Esophagus muscularis mucosa (tissue), 4 donors: ENCODE data around the gene NETO1. TPM values are rescaled to one million over a fixed set of nuclear protein-coding genes. Genes with fewer than 3 reads are reported as not detected.

Source experiments
- DNase-seq: peaks from one replicate; pipeline ENCODE4 v3.0.0-alpha.2; 2017; ENCODE audit errors: extremely low spot score
- H3K27ac ChIP-seq, 4 donors: fragments of 200-600 bp; sonication (generic); replicated peaks in 1 of 4; 1 replicate in 3 of 4; 2 replicates in 1 of 4; pipeline ENCODE4 v1.5.1; 2016 to 2019; ENCODE audit warnings: mild to moderate bottlenecking in 1 of 4
- H3K27me3 ChIP-seq, 4 donors: fragments of 200-600 bp; sonication (generic); one replicate each; pipeline versions ENCODE4 v1.5.1 to v1.6.0; 2016 to 2019
- H3K36me3 ChIP-seq, 4 donors: fragments of 200-600 bp; sonication (generic); one replicate each; pipeline ENCODE4 v1.5.1; 2016 to 2019
- H3K4me1 ChIP-seq, 4 donors: fragments of 200-600 bp; sonication (generic); one replicate each; pipeline ENCODE4 v1.5.1; 2016 to 2019
- H3K4me3 ChIP-seq, 4 donors: fragments of 200-600 bp; sonication (generic); 1 replicate in 2 of 4; 2 replicates in 2 of 4; pipeline ENCODE4 v1.5.1; 2016 to 2019; ENCODE audit warnings: mild to moderate bottlenecking in 4 of 4, moderate library complexity in 1 of 4
- H3K9me3 ChIP-seq, 4 donors: fragments of 200-600 bp; sonication (generic); 1 replicate in 3 of 4; 2 replicates in 1 of 4; pipeline ENCODE4 v1.5.1; 2016 to 2019
- EP300 ChIP-seq: sonication (generic); formaldehyde crosslinking; IDR thresholded peaks from one replicate; pipeline ENCODE4 v1.6.1; 2017; ENCODE audit warnings: antibody characterized with exemption
- POLR2A ChIP-seq: fragments of 450-650 bp; IDR thresholded peaks from one replicate; pipeline ENCODE4 v1.6.1; 2017; ENCODE audit warnings: antibody characterized with exemption, moderate library complexity, mild to moderate bottlenecking, low read depth
- POLR2AphosphoS5 ChIP-seq, 2 donors: sonication (generic); formaldehyde crosslinking; IDR thresholded peaks; one replicate each; pipeline ENCODE4 v1.6.1; 2017; ENCODE audit warnings: antibody characterized with exemption in 2 of 2
- WGBS: methylation state at CpG from one replicate; pipeline ENCODE4 v1.1.5; 2018; 5-methylcytosine and 5-hydroxymethylcytosine counted together
- intact Hi-C: fragments of 100-400 bp; cut with DNase I; formaldehyde crosslinking; loops from one replicate; pipeline ENCODE4 v1.15.1; 2023
- total RNA-seq, 4 donors: library from RNA; depleted of rRNA; stranded (reverse); fragments of >200 nt; gene quantifications; one replicate each; pipeline versions ENCODE4 v1.1.0 to v1.2.1, GENCODE V29; 2016
- TF ChIP-seq, protein P1 (sequence below), 3 experiments: fragments of 200-600 bp in 2 of 3; fragments of 450-650 bp in 1 of 3; sonication (generic) in 2 of 3; IDR thresholded peaks; one replicate each; pipeline ENCODE4 v1.5.1; 2017 to 2019; ENCODE audit warnings: antibody characterized with exemption in 3 of 3, mild to moderate bottlenecking in 2 of 3, moderate library complexity in 1 of 3

NETO1 gene
- total RNA-seq, 4 donors from 2014 or later, result 0.13 to 0.50 (median 0.34) TPM; not detected in 1

DNA sequence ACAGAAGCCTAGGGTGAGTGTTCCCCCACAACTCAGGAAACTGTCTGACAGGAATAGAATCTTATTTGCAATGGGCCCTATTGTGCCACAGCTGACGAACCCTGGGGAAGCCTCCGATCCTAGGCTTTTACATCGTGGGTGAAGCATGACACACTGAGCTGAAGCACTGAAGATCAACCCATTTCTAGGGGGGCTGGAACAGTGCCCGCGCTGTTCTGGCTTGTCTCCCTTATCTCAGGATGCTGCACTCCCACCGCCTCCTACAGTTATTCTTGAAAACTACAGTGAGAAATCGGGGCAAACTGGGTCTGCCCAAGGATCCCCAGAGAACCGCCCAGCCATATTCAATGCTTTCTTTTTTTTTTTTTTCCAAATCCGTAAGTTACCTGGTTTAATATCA lies 41.1 kb downstream of the NETO1 start:
- TF ChIP-seq, protein P1, sequence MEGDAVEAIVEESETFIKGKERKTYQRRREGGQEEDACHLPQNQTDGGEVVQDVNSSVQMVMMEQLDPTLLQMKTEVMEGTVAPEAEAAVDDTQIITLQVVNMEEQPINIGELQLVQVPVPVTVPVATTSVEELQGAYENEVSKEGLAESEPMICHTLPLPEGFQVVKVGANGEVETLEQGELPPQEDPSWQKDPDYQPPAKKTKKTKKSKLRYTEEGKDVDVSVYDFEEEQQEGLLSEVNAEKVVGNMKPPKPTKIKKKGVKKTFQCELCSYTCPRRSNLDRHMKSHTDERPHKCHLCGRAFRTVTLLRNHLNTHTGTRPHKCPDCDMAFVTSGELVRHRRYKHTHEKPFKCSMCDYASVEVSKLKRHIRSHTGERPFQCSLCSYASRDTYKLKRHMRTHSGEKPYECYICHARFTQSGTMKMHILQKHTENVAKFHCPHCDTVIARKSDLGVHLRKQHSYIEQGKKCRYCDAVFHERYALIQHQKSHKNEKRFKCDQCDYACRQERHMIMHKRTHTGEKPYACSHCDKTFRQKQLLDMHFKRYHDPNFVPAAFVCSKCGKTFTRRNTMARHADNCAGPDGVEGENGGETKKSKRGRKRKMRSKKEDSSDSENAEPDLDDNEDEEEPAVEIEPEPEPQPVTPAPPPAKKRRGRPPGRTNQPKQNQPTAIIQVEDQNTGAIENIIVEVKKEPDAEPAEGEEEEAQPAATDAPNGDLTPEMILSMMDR (IDR thresholded peaks at IDR 0.05), result no peak
- TF ChIP-seq POLR2A, result no peak
- TF ChIP-seq EP300, result no peak
- no peak for TF ChIP-seq POLR2AphosphoS5 (IDR thresholded peaks at IDR 0.05)
- no peaks in the 10 kb centered on the region for H3K9me3 ChIP-seq
- intact Hi-C loops, result no loop called here
- DNase-seq, result no peak
- H3K4me3 ChIP-seq, result no peak overlapping the region
- WGBS, result 71% methylated on average over 9 of the region's 9 CpGs
- H3K27ac ChIP-seq, result no peak overlapping the region
- no peaks in the 10 kb centered on the region for H3K4me1 ChIP-seq
- H3K36me3 ChIP-seq, result no peaks in the 10 kb centered on the region
- H3K27me3 ChIP-seq, result no peaks in the 10 kb centered on the region

DNA sequence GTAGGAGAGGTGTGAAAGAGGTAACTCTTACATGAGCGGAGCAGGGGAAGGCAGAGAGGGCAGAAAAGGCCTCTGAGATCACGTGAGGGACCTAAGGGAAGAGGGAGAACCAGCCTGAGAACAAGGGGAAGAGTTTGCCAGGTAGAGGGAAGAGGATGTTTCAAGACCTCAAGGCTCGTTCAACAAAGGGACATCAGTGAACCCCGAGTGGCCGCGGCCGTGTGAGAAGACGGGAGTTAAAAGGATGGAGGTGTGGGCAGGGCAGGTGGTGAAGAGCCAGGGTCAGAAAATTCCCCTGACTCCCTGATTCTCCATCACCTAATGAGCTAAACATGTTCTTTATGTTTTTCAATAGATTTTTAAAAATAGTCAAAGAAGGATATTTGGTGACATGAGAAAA lies 44.4 kb downstream of the NETO1 start:
- H3K4me3 ChIP-seq, result no peak overlapping the region
- H3K4me1 ChIP-seq, result no peaks in the 10 kb centered on the region
- H3K9me3 ChIP-seq, result no peaks in the 10 kb centered on the region
- H3K27me3 ChIP-seq, result no peaks in the 10 kb centered on the region
- intact Hi-C loops, result no loop called here
- no peaks in the 10 kb centered on the region for H3K36me3 ChIP-seq
- 78% methylated on average over 8 of the region's 8 CpGs for WGBS
- no peak overlapping the region for H3K27ac ChIP-seq
- DNase-seq, result no peak
- TF ChIP-seq POLR2AphosphoS5 (IDR thresholded peaks at IDR 0.05), result no peak
- TF ChIP-seq EP300, result no peak

DNA sequence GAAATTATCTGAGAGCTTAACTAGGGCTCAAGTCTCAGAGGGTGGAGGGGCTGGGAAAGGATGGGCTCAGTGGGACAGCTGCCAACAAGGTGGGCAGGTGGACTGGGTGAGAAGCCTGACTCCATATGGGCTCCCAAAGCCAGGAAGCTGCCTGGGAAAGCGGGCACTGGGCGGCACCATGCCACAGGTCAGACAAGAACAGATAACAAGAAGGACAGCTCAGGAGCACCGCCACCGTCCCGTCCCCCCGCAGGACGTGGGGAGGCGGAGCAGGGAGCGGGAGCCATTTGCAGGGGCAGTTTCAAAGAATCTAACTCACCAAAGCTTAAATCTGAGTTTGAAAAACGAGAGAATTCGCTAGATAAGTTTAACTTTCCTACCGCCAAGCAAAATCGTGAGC lies 45.6 kb downstream of the NETO1 start:
- H3K36me3 ChIP-seq, result no peaks in the 10 kb centered on the region
- TF ChIP-seq, protein P1 (IDR thresholded peaks at IDR 0.05), result no peak
- TF ChIP-seq EP300 (no peak), POLR2A (no peak), POLR2AphosphoS5 (IDR thresholded peaks at IDR 0.05) (no peak)
- DNase-seq, result no peak
- H3K9me3 ChIP-seq, result no peaks in the 10 kb centered on the region
- 91% methylated on average over 13 of the region's 13 CpGs for WGBS
- H3K4me1 ChIP-seq, result no peaks in the 10 kb centered on the region
- intact Hi-C loops, result no loop called here
- no peaks in the 10 kb centered on the region for H3K27me3 ChIP-seq
- H3K4me3 ChIP-seq, result no peak overlapping the region
- H3K27ac ChIP-seq, result no peak overlapping the region

DNA sequence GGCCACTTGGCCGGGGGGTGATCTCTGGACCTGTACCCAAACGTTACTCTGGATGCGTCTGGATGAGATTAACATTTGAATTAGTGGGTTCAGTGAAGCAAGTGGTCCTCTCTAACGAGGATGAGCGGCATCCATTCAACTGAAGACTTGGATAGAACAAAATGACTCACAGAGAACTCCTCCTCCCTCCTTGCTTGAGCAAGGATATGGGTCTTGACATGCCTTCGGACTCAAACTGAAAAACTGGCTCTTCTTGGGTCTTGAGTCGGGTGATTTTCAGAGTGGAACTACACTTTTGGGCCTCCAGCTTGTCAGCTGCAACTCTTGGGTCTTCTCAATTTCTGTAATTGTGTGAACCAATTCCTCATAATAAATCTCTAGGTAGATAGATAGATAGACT lies 47.2 kb downstream of the NETO1 start:
- 82% methylated on average over 7 of the region's 7 CpGs for WGBS
- Histone ChIP-seq H3K4me1 (no peaks in the 10 kb centered on the region), H3K27me3 (no peaks in the 10 kb centered on the region), H3K9me3 (no peaks in the 10 kb centered on the region), H3K4me3 (no peak overlapping the region), H3K36me3 (no peaks in the 10 kb centered on the region), H3K27ac (no peak overlapping the region)
- intact Hi-C loops, result no loop called here
- DNase-seq, result no peak
- TF ChIP-seq POLR2AphosphoS5 (IDR thresholded peaks at IDR 0.05) (no peak), EP300 (no peak), POLR2A (no peak)
- TF ChIP-seq, protein P1 (IDR thresholded peaks at IDR 0.05), result no peak

DNA sequence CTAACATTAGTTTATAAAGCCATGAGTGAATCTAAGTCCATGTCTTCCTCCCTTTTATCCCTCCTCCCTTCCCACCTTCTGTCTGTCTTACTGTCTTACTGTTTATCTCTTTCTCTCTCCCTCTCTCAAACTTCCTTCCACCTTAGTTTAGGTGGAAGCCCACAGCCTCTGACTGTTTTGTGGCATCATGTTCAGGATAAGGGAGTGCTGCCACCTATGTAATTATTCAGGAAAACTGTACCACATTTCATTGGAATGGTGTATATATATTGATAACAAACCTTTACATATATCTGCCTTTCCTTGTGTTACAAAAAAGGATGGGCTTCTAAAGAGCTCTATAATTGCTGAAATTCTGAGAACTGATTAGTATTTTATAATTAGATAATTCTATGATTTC lies 48.7 kb downstream of the NETO1 start:
- Histone ChIP-seq H3K9me3 (no peaks in the 10 kb centered on the region), H3K4me1 (no peaks in the 10 kb centered on the region), H3K27me3 (no peaks in the 10 kb centered on the region), H3K36me3 (no peaks in the 10 kb centered on the region), H3K27ac (no peak overlapping the region), H3K4me3 (no peak overlapping the region)
- no peak for DNase-seq
- intact Hi-C loops, result no loop called here
- TF ChIP-seq POLR2A (no peak), EP300 (no peak), POLR2AphosphoS5 (IDR thresholded peaks at IDR 0.05) (no peak)
- TF ChIP-seq, protein P1 (IDR thresholded peaks at IDR 0.05), result no peak
